ENCODE results near the gene TCF4.

- TF ChIP-seq CTCF (IDR thresholded peaks at IDR 0.05; ENCODE audit: low read depth, low read length, missing input control) = no peak
- no peak for TF ChIP-seq JUND (IDR thresholded peaks at IDR 0.05)
- TF ChIP-seq REST (IDR thresholded peaks at IDR 0.05) = no peak
- TF ChIP-seq FOXA1 (IDR thresholded peaks at IDR 0.05) = no peak
- TF ChIP-seq RAD21 (IDR thresholded peaks at IDR 0.05) = no peak
- no peak for TF ChIP-seq MAX (IDR thresholded peaks at IDR 0.05)
- no peak for TF ChIP-seq YY1 (IDR thresholded peaks at IDR 0.05)
- no peak for TF ChIP-seq ZBTB33 (IDR thresholded peaks at IDR 0.05)
- TF ChIP-seq ATF3 (IDR thresholded peaks at IDR 0.05) = no peak
- TF ChIP-seq GABPA (IDR thresholded peaks at IDR 0.05 in 1 of 2, conservative IDR thresholded peaks at IDR 0.05 in 1 of 2) = no peak
These were observed 126.1 kb downstream of the TCF4 start for GRCh38 chr18:55461848-55462247.
